ENCODE results near the gene NAXE.
"Not testable (repeated sequence)": the region's sequence is repeated elsewhere in the genome, so short reads cannot be mapped to it uniquely, and the experiment has no call there.

The NAXE gene

GRCh38 chr1:156618853-156619581, 27.4 kb downstream of the NAXE start, which contains the start of gene HAPLN2:
Gene HAPLN2, plus strand, starts transcription at chr1:156619415. Its CDS starts 4,076 bp downstream, at chr1:156623491.
- no peak for FAIRE-seq
- no peak for DNase-seq (ENCODE audit: insufficient read length, low spot score)

GRCh38 chr1:156619582-156619955, 28.0 kb downstream of the NAXE start:
- DNase-seq (ENCODE audit: insufficient read length, low spot score) (no peak), FAIRE-seq (no peak)

DNA sequence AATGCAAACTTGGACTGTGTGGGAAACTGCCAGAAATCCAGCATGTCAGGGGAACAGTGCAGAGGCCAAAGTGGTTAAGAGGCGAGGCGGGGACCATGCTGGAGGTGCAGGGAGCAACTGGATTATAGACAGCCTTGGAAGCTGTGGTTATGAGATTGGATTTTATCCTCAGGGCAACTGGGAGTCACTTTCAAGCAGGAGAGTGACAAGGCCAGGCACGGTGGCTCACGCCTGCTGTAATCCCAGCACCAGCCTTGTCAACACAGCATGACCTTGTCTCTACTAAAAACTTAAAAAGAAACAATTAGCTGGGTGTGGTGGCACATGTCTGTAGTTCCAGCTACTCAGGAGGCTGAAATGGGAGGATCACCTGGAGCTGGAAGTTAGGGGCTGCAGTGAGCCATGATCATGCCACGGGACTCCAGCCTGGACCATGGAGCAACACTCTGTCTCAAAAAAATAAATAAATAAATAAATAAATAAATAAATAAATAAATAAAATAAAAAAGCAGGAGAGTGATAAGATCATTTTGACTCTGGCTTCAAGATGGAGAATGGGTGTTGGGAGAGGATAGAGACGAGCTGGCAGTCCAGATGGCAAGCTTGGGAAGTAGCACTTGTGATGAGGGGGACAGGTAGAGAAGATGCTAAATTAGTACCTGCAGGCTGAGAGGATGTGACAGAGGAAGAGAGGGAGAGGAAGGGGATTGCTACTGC, 31.2 kb downstream of the NAXE start:
- FAIRE-seq (no peak), DNase-seq (ENCODE audit: insufficient read length, low spot score) (no peak)

DNA sequence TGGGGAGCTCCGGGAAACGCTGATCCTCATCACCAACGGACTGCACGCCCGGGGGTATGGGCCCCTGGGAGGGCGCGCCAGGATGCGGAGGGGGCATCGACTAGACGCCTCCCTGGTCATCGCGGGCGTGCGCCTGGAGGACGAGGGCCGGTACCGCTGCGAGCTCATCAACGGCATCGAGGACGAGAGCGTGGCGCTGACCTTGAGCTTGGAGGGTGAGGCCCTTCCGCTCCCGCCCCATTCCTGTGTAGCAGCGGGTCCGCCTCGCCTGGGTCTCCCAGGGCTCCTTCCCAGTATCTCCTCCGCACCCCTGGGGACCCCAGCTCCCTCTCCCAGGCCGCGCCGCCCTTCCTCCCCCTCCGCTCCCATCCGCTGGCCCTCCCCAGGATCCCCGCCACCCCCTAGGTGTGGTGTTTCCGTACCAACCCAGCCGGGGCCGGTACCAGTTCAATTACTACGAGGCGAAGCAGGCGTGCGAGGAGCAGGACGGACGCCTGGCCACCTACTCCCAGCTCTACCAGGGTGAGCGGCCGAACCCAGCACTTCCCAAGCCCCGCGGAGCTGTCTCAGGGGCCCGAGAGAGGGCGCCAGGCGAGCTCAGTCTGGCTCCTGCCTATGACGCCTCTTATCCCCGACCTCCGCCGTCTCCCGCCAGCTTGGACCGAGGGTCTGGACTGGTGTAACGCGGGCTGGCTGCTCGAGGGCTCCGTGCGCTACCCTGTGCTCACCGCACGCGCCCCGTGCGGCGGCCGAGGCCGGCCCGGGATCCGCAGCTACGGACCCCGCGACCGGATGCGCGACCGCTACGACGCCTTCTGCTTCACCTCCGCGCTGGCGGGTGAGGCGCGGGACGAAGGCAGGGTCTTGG, 32.6 kb downstream of the NAXE start:
- FAIRE-seq (no peak), DNase-seq (ENCODE audit: insufficient read length, low spot score) (no peak)

- FAIRE-seq (no peak), DNase-seq (ENCODE audit: insufficient read length, low spot score) (no peak)
Measured at GRCh38 chr1:156624814-156625435, 33.3 kb downstream of the NAXE start.

GRCh38 chr1:156625436-156626078, 34.0 kb downstream of the NAXE start:
- no peak for DNase-seq (ENCODE audit: insufficient read length, low spot score)
- FAIRE-seq, result no peak

DNA sequence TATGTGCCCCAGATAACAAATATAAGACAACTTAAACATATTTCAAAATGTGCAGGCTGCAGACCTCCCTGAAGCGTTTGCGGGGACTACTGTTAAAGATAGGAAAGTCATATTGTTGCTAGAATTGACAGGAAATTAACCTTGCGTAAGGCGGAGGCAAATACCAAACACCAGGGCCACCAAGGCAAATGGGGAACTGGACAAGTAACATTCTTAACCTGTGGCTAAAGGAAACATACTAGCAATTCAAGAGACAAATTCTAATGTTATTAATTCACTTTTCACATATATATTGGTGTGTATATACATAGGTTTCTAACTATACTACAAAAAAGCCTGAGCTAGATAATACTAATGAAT, 34.5 kb downstream of the NAXE start:
- no peak for FAIRE-seq
- no peak for DNase-seq (ENCODE audit: insufficient read length, low spot score)

GRCh38 chr1:156627313-156627880, 35.8 kb downstream of the NAXE start:
- DNase-seq (ENCODE audit: insufficient read length, low spot score) (peak; percentile 40), FAIRE-seq (no peak)

GRCh38 chr1:156629823-156630449, 38.4 kb downstream of the NAXE start:
- DNase-seq (ENCODE audit: insufficient read length, low spot score) (no peak), FAIRE-seq (no peak)

GRCh38 chr1:156631152-156631551, 39.6 kb downstream of the NAXE start:
- DNase-seq (ENCODE audit: insufficient read length, low spot score), result not testable (repeated sequence)

DNA sequence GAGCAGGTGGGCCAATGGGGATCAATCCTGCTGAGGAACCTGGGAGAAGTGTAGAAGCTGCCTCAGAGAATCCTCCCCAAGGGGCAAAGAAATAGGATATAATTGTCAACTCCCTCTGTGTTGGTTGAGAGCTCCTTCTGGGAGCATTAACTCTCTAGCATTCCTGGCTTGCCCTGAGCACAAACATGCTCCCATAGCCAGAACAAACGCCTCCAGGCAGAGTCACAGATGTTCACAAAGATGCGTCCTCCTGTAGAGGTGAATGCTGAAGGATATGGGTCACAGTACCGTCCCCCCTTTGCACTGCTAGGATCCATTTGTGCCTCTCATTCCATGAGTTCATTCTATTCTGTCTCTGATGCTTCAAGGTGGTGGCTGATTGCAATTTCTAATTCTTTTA, 40.8 kb downstream of the NAXE start:
- no peak for FAIRE-seq
- DNase-seq (ENCODE audit: insufficient read length, low spot score), result no peak

More at GRCh38 chr1:156631152-156631551, 39.6 kb downstream of the NAXE start:
- FAIRE-seq, result not testable (repeated sequence)

- FAIRE-seq (no peak), DNase-seq (ENCODE audit: insufficient read length, low spot score) (no peak)
Measured at GRCh38 chr1:156638189-156638985, 46.8 kb downstream of the NAXE start.

GRCh38 chr1:156639601-156640101, 48.1 kb downstream of the NAXE start:
- FAIRE-seq (peak; percentile 70), DNase-seq (ENCODE audit: insufficient read length, low spot score) (no peak)

GRCh38 chr1:156640842-156641706, 49.5 kb downstream of the NAXE start:
- FAIRE-seq, result no peak

GRCh38 chr1:156641761-156642264, 50.2 kb downstream of the NAXE start, which contains the start of gene BCAN:
Gene BCAN, plus strand, starts transcription at chr1:156642117. Its CDS starts 3,938 bp downstream, at chr1:156646055.
- FAIRE-seq, result no peak
- DNase-seq (ENCODE audit: insufficient read length, low spot score), result no peak

More at GRCh38 chr1:156640842-156641706, 49.5 kb downstream of the NAXE start:
- DNase-seq (ENCODE audit: insufficient read length, low spot score), result no peak

DNA sequence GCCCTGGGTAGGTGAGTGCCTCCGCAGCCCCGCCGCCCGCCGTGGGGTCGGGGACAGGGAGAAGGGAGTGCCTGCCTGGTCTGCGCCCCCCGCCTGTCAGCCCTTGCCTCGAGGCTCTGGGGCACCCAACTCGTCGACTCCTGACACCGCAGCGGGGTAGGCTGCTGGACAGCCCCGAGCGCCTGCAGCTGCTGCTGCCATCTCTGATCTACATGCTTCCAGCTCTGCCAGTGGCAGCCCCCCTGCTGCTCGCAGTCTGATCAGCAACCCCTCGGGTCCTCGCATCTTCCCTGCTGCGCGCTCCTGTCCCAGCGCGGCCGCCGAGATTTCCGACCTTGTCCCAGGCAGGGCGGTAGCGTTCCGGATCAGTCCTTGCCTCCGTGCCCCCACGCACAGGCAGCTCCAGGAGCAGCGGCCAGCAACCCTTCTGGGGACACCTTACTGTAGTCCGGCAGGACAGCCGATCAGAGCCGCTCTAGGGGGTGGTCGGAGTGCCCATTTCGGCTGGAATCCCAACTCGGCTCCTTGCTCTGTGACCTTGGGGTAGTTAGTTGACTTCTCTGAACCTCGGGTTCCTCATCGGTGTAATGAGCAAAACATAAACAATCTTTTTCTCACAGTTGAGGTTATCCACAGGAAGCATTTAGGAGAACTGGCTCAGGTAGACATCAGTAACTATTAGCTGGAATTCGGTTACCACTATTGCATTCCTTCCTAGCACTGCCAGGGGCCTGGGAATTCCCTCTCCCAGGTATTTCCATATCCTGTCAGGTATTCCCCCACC, 50.9 kb downstream of the NAXE start:
- FAIRE-seq (no peak), DNase-seq (ENCODE audit: insufficient read length, low spot score) (no peak)
